HT1080 (cell line): ENCODE measurements around the gene OPCML. TPM values are rescaled to one million over a fixed set of nuclear protein-coding genes. Genes with fewer than 3 reads are reported as not detected.

Experiments
- DNase-seq: peaks from one replicate; pipeline ENCODE4 v3.0.0-alpha.2; 2015; ENCODE audit warnings: low read depth
- total RNA-seq: library from RNA; depleted of rRNA; stranded (reverse); fragments of >200 nt; shearing (Covaris generic); gene quantifications from 2 replicates; pipeline ENCODE4 v1.2.3, GENCODE V29; 2014

OPCML gene
- total RNA-seq, 1 experiment from 2014 or later = 0.13 TPM

- DNase-seq = no peak
These were observed 587.7 kb downstream of the OPCML start for GRCh38 chr11:132944569-132944944.

- no peak for DNase-seq
These were observed 588.4 kb downstream of the OPCML start for GRCh38 chr11:132943706-132944568.

GRCh38 chr11:132943357-132943705 lies 589.0 kb downstream of the OPCML start:
- DNase-seq = no peak

- no peak for DNase-seq
These were observed 589.5 kb downstream of the OPCML start for GRCh38 chr11:132942611-132943356.

- DNase-seq = no peak
These were observed 590.5 kb downstream of the OPCML start for GRCh38 chr11:132941761-132942160.

- peak; percentile 20 for DNase-seq
These were observed 591.2 kb downstream of the OPCML start for GRCh38 chr11:132941024-132941646.

- no peak for DNase-seq
These were observed 595.3 kb downstream of the OPCML start for GRCh38 chr11:132937016-132937415.

- DNase-seq = no peak
These were observed 596.9 kb downstream of the OPCML start for GRCh38 chr11:132935383-132935782.

- no peak for DNase-seq
These were observed 598.6 kb downstream of the OPCML start for GRCh38 chr11:132933703-132934102.

GRCh38 chr11:132925825-132926469 lies 606.4 kb downstream of the OPCML start:
- no peak for DNase-seq

- no peak for DNase-seq
These were observed 610.7 kb downstream of the OPCML start for GRCh38 chr11:132921597-132921996.

- no peak for DNase-seq
These were observed 611.7 kb downstream of the OPCML start for GRCh38 chr11:132920451-132921096.

- peak; percentile 47 for DNase-seq
These were observed 617.7 kb downstream of the OPCML start for GRCh38 chr11:132914600-132914999.

GRCh38 chr11:132913886-132914285 lies 618.4 kb downstream of the OPCML start:
- no peak for DNase-seq

- no peak for DNase-seq
These were observed 619.0 kb downstream of the OPCML start for GRCh38 chr11:132913295-132913694.

GRCh38 chr11:132911186-132911585 lies 621.1 kb downstream of the OPCML start:
- DNase-seq = peak; percentile 75

- DNase-seq = no peak
These were observed 622.1 kb downstream of the OPCML start for GRCh38 chr11:132910011-132910760.

- DNase-seq = no peak
These were observed 623.2 kb downstream of the OPCML start for GRCh38 chr11:132909021-132909606.

GRCh38 chr11:132908414-132908810 lies 623.9 kb downstream of the OPCML start:
- no peak for DNase-seq
